Keratinocyte (primary cell): ENCODE measurements around the gene RSBN1. TPM values are rescaled to one million over a fixed set of nuclear protein-coding genes. Genes with fewer than 3 reads are reported as not detected.
A peak's percentile ranks its signal among the peaks of the same experiment; 100 is the strongest.
"Not testable (repeated sequence)": the region's sequence is repeated elsewhere in the genome, so short reads cannot be mapped to it uniquely, and the experiment has no call there.

ENCODE experiments used
- DNase-seq: peaks from one replicate; pipeline ENCODE4 v3.0.0-alpha.2; 2011; ENCODE audit warnings: low read depth, missing footprints, low spot score
- FAIRE-seq: peaks from 2 replicates; lab custom pipeline; 2011; peaks lifted over from hg19 to GRCh38; lab: Jason Lieb, UNC
- H2AFZ ChIP-seq: 2 replicates; pipeline ENCODE4 v1.6.0; 2012; ENCODE audit warnings: low read length, control low read depth, inconsistent platforms; ENCODE audit not compliant: control insufficient read depth
- H3K27ac ChIP-seq: 2 replicates; pipeline ENCODE4 v1.5.1; 2011; ENCODE audit warnings: low read length; ENCODE audit not compliant: control insufficient read depth, insufficient read depth
- H3K27me3 ChIP-seq: 3 replicates; pipeline ENCODE4 v1.6.0; 2011; ENCODE audit warnings: low read length; ENCODE audit not compliant: control insufficient read depth, insufficient read depth; ENCODE audit errors: extremely low read depth
- H3K36me3 ChIP-seq, 2 experiments: 2 replicates in 1 of 2; 3 replicates in 1 of 2; pipeline ENCODE4 v1.5.1; 2011; ENCODE audit warnings: low read length in 2 of 2, mild to moderate bottlenecking in 1 of 2; ENCODE audit not compliant: control insufficient read depth in 2 of 2, insufficient read depth in 2 of 2; ENCODE audit errors: extremely low read depth in 1 of 2
- H3K4me1 ChIP-seq: 3 replicates; pipeline ENCODE4 v1.5.1; 2011; ENCODE audit warnings: low read length; ENCODE audit not compliant: control insufficient read depth, insufficient read depth; ENCODE audit errors: extremely low read depth
- H3K4me2 ChIP-seq: 3 replicates; pipeline ENCODE4 v1.6.0; 2011; ENCODE audit warnings: low read depth, low read length; ENCODE audit not compliant: control insufficient read depth, insufficient read depth; ENCODE audit errors: extremely low read depth
- H3K4me3 ChIP-seq, 3 experiments: fragments of 200-600 bp in 1 of 3; sonication (generic) in 1 of 3; 2 replicates in 2 of 3; 3 replicates in 1 of 3; pipeline ENCODE4 v1.5.1; 2011 to 2016; ENCODE audit warnings: low read length in 3 of 3, mild to moderate bottlenecking in 3 of 3, control low read depth in 2 of 3, inconsistent platforms in 1 of 3, low read depth in 1 of 3, mixed read lengths in 1 of 3, mixed run types in 1 of 3, moderate library complexity in 1 of 3; ENCODE audit not compliant: control insufficient read depth in 2 of 3, insufficient read depth in 2 of 3; ENCODE audit errors: extremely low read depth in 1 of 3
- H3K79me2 ChIP-seq: 2 replicates; pipeline ENCODE4 v1.6.0; 2012; ENCODE audit warnings: low read length; ENCODE audit not compliant: control insufficient read depth, insufficient read depth
- H3K9ac ChIP-seq: 3 replicates; pipeline ENCODE4 v1.6.0; 2011; ENCODE audit warnings: low read length; ENCODE audit not compliant: control insufficient read depth, insufficient read depth; ENCODE audit errors: extremely low read depth
- H3K9me1 ChIP-seq: 3 replicates; pipeline ENCODE4 v1.6.0; 2011; ENCODE audit warnings: low read length; ENCODE audit not compliant: control insufficient read depth, insufficient read depth; ENCODE audit errors: extremely low read depth
- H3K9me3 ChIP-seq: 2 replicates; pipeline ENCODE4 v1.5.1; 2012; ENCODE audit warnings: low read depth, low read length; ENCODE audit not compliant: control insufficient read depth
- H4K20me1 ChIP-seq: 3 replicates; pipeline ENCODE4 v1.6.0; 2011; ENCODE audit warnings: low read length; ENCODE audit not compliant: control insufficient read depth, insufficient read depth; ENCODE audit errors: extremely low read depth
- CTCF ChIP-seq, 3 experiments: IDR thresholded peaks in 1 of 3; conservative IDR thresholded peaks in 1 of 3; optimal IDR thresholded peaks in 1 of 3; 2 replicates in 2 of 3; 3 replicates in 1 of 3; pipeline versions ENCODE3 to v1.5.1; 2011; ENCODE audit warnings: low read length in 3 of 3, mild to moderate bottlenecking in 3 of 3, moderate library complexity in 2 of 3, control low read depth in 1 of 3, inconsistent platforms in 1 of 3; ENCODE audit not compliant: insufficient read depth in 2 of 3; ENCODE audit errors: extremely low read depth in 1 of 3
- EZH2 ChIP-seq: IDR thresholded peaks from one replicate; pipeline ENCODE4 v1.6.1; 2012; ENCODE audit warnings: inconsistent platforms, mild to moderate bottlenecking, low read length, moderate library complexity
- dilution Hi-C: fragments of 300-500 bp; cut with MboI; formaldehyde crosslinking; loops from one replicate; pipeline ENCODE4 v1.7.0; 2020; ENCODE audit warnings: low sequenced_read_pairs; ENCODE audit not compliant: extremely low pct_ligation_motif_present
- polyA plus RNA-seq, 5 experiments: library from polyadenylated mRNA; depleted of rRNA in 3 of 5; stranded (reverse) in 3 of 5; stranded (forward) in 1 of 5; unstranded in 1 of 5; fragments of >200 nt; gene quantifications; 1 replicate in 1 of 5; 2 replicates in 3 of 5; 3 replicates in 1 of 5; pipeline versions ENCODE4 v1.2.1 to v1.2.3, GENCODE V29; 2011 to 2012; ENCODE audit warnings: missing spikeins in 2 of 5, low read depth in 1 of 5, low replicate concordance in 1 of 5

Gene RSBN1
- polyA plus RNA-seq, 1 donor (not counting 4 experiments of a cell fraction or from before 2014, with no cell fraction given): 10.4 TPM

GRCh38 chr1:113855630-113856400 is 43.5 kb upstream of the RSBN1 start:
- H3K4me3 ChIP-seq: no peak overlapping the region
- H3K9me1 ChIP-seq: no peaks in the 10 kb centered on the region
- dilution Hi-C loops: no loop called here
- H3K9ac ChIP-seq: no peak overlapping the region
- H3K4me2 ChIP-seq: no peak overlapping the region
- H3K4me1 ChIP-seq: peaks cover 26% of the 10 kb centered on the region
- H3K79me2 ChIP-seq: no peaks in the 10 kb centered on the region
- no peaks in the 10 kb centered on the region for H3K36me3 ChIP-seq
- no peaks in the 10 kb centered on the region for H3K27me3 ChIP-seq
- H3K9me3 ChIP-seq: no peaks in the 10 kb centered on the region
- DNase-seq (no peak), FAIRE-seq (no peak)
- TF ChIP-seq CTCF (optimal IDR thresholded peaks at IDR 0.05 in 1 of 3, IDR thresholded peaks at IDR 0.05 in 1 of 3, conservative IDR thresholded peaks at IDR 0.05 in 1 of 3; ENCODE audit: extremely low read depth in 1 of 3, insufficient read depth in 2 of 3, low read length in 3 of 3): no peak
- TF ChIP-seq EZH2: no peak
- no peak overlapping the region for H3K27ac ChIP-seq
- H2AFZ ChIP-seq: peak overlapping the region; percentile 59
- no peaks in the 10 kb centered on the region for H4K20me1 ChIP-seq

DNA sequence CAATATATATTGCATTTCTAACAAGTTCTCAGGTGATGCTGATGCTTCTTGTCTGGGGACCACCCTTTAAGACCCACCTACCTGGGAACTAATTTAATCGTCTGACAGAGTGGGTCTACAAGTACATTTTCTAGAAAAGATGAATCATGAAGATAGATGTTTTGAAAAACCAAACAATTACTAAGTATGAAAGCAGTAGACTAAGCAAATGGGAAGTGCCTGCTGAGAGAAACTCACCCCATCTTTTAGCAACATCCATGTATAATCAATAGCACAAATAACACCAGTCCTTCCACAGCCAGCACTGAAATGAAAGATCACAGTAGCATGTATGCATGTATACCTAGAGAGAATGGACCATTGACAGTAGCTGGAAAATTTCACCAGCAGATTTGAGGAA is 42.0 kb upstream of the RSBN1 start:
- Histone ChIP-seq H3K9ac (no peak overlapping the region), H3K4me1 (peaks cover 11% of the 10 kb centered on the region), H3K27me3 (no peaks in the 10 kb centered on the region), H2AFZ (no peak overlapping the region), H3K36me3 (no peaks in the 10 kb centered on the region), H3K4me2 (no peak overlapping the region), H3K27ac (no peak overlapping the region), H3K9me1 (no peaks in the 10 kb centered on the region), H3K9me3 (no peaks in the 10 kb centered on the region), H3K4me3 (no peak overlapping the region), H4K20me1 (no peaks in the 10 kb centered on the region), H3K79me2 (no peaks in the 10 kb centered on the region)
- DNase-seq (no peak), FAIRE-seq (no peak)
- dilution Hi-C loops: no loop called here
- no peak for TF ChIP-seq CTCF (optimal IDR thresholded peaks at IDR 0.05 in 1 of 3, IDR thresholded peaks at IDR 0.05 in 1 of 3, conservative IDR thresholded peaks at IDR 0.05 in 1 of 3; ENCODE audit: extremely low read depth in 1 of 3, insufficient read depth in 2 of 3, low read length in 3 of 3)
- no peak for TF ChIP-seq EZH2

- H3K79me2 ChIP-seq, H3K4me2 ChIP-seq, H3K27ac ChIP-seq, H3K9me1 ChIP-seq, H3K4me3 ChIP-seq, H3K36me3 ChIP-seq, H2AFZ ChIP-seq, FAIRE-seq, H3K9ac ChIP-seq, H4K20me1 ChIP-seq, H3K9me3 ChIP-seq, DNase-seq, H3K27me3 ChIP-seq, dilution Hi-C loops: not testable (repeated sequence)
- H3K4me1 ChIP-seq: peaks cover 10% of the 10 kb centered on the region
Measured at GRCh38 chr1:113852694-113853093, 40.4 kb upstream of the RSBN1 start.
